NCI-H1930 (cell line): ENCODE results near the gene GUCY1A1.

ENCODE experiments used
- DNase-seq, 2 experiments: peaks; one replicate each; lab custom pipeline; 2025; lab: John Stamatoyannopoulos, UW

GUCY1A1 gene

DNA sequence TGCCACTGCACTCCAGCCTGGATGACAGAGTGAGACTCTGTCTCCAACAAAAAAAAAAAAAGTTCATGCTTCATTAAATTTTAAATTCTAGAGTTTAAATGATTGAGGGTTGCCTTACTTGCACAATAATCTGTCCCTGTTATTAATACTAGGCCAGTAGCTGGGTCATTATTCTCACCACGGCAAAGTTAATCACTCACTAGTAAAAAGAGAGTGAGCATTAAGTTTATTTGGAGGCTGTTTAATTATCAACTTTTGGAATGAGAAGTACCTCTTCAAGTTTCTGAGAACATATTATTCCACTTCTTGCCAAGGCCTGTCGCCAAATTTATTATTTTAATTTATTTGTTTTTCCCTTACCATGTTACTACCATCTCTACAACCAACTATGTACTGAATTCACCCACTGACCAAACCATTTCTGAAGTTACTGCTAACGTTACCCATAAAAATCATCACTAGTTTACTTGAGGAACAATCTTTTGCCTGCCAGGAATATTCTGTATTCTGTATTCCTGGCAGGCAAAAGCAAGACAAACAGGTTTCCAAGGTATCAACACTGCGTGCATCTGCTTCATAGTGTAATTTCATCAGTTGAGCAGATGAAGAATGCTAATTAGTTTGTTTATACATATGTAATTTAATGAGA, 26.5 kb downstream of the GUCY1A1 start:
- no peak for DNase-seq

- no peak for DNase-seq
Measured at GRCh38 chr4:155694100-155694785, 27.6 kb downstream of the GUCY1A1 start.

DNA sequence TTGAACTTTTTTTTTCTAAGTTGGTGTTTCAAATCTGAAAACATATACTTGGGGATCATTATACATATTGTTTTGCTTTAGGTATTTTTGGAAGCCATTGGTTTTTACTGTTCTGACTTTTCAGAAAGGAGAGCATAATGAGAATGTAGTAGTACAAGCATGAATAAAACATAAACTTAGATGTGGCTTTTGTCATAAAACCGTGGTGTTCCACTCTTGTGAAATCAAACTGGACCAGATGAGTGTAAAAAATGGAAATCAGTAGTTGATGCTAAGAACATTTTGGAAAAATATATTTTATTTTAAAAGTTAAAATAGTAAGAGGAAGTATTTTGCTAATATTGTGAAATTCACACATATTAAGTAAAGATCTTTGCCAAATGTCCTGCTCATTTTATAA, 29.6 kb downstream of the GUCY1A1 start:
- DNase-seq = no peak

DNA sequence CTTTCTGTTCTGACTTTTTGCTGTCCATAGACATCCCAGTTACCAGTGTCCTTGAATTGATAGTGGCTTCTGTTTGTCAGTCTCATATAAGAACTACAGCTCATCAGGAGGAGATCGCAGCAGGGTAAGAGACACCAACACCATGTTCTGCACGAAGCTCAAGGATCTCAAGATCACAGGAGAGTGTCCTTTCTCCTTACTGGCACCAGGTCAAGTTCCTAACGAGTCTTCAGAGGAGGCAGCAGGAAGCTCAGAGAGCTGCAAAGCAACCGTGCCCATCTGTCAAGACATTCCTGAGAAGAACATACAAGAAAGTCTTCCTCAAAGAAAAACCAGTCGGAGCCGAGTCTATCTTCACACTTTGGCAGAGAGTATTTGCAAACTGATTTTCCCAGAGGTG, 30.1 kb downstream of the GUCY1A1 start:
- DNase-seq = no peak

GRCh38 chr4:155701827-155702226, 35.2 kb downstream of the GUCY1A1 start:
- no peak for DNase-seq

DNA sequence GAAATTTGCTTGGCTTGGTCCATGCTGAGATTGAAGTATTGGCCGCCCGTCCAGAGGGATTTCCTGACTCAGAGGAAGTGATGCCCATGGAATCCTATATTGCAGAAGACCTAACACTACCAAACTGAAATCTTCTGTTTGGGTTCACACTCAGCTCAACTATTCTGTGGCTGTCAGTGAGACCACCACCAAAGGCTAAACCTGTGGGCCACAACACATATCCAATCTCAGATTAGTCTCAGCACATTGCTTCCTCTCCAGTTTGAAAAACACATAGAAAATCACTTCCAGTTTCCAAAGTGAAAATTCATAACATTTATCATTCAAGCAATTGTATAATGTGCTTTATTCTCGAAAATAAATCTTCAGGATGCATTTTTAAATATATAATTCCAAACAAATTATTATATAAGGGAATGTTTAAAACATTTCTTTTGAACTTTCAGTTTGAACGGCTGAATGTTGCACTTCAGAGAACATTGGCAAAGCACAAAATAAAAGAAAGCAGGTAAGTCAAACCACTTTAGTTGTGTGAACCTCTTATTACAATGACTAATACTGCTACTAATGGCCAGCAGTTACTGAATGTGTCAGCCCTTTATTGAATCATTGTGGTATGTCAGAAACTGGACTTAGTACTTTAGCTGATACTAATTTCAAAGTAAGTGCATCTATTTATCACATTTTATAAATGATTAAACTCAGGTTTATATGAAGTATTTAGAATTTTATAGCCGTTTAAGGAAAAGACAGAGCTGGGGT, 37.0 kb downstream of the GUCY1A1 start:
- DNase-seq = no peak

GRCh38 chr4:155704841-155705404, 38.3 kb downstream of the GUCY1A1 start:
- DNase-seq = no peak

- no peak for DNase-seq
Measured at GRCh38 chr4:155705664-155706063, 39.0 kb downstream of the GUCY1A1 start.

DNA sequence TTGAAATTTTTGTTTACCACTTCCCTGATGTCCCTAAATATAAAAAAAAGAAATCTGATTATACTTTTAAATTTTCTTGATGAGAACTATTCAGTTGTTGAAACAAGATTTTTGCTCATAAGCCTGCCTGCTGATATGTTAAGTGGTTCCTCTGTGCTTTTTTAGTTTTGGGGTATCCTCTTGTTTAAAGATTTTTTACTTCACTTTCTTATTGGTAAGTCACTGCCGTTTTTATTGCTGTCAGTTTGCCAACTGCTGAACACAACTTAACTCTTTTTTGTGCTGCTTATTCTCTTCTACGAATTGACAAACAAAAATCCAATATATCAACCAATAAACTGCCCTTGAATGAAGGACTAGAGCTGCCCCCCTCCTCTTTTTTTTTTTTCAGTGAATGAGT, 39.5 kb downstream of the GUCY1A1 start:
- no peak for DNase-seq

GRCh38 chr4:155707251-155707650, 40.6 kb downstream of the GUCY1A1 start:
- DNase-seq = no peak

DNA sequence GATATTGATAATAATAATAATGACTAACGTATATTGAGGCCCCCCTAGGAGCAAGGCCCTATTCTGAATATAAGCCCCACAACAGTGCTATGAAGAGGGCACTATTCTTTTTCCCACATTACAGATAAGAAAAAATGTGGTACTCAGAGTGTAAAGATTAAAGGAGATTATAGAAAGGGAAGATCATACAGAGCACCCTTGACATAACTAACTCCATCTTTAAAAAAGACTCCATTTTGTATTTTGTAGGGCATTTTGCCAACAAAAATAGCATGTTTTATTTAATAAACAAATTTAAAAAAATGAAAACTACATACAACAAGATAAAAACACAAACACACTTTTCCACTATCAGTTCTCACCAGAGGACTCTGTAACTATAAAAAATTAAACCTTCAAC, 42.1 kb downstream of the GUCY1A1 start:
- DNase-seq = no peak

- DNase-seq = no peak
Measured at GRCh38 chr4:155709918-155710317, 43.3 kb downstream of the GUCY1A1 start.

DNA sequence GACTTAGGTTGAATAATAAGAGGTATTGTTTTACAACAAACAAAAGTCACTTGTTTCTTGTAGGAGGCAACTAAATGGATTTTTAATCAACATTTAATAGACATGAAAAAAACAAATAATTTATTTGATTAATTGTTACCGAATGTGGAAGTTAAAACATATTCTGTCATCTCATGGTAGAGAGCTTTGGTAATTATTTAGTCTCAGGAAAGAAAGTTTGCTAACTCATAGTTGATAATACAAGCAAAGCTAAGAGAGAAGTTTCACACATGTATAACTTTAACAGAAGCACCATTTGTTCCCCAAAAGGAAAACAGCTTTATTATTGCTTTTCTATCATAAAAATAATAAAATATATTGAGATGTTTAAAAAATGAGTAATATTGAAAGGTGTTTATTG, 44.9 kb downstream of the GUCY1A1 start:
- no peak for DNase-seq

DNA sequence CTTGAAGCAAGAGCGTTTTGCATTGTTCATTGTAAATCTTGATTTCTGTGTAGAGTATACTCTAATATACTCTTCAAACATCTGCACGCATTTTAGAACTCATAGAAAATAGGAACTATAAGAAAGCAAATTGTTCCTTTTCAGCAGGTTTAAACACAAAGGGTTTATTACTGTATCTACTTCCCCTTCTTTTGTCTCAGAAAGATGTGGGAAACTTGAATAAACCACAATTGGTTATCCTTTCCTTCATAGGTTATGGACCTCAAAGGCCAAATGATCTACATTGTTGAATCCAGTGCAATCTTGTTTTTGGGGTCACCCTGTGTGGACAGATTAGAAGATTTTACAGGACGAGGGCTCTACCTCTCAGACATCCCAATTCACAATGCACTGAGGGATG, 46.2 kb downstream of the GUCY1A1 start:
- DNase-seq = no peak

- no peak for DNase-seq
Measured at GRCh38 chr4:155713911-155714310, 47.3 kb downstream of the GUCY1A1 start.

DNA sequence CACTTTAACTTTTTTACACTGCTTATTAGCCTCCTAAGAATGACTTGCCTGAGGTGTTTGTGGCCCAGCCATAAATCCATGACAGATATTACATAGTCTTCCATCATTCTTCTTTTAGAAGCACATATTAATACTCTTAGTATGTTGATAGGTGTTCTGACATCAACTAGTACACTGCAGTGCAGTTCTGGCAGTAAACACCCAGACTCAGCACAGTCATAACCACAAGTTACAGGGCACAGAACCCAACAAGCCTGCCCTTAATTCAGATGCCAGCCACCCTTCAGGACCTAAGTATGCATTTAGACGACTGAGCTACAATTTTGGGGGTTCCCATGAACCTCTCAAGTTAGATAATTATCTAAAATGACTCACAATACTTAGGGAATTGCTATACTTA, 55.7 kb downstream of the GUCY1A1 start:
- DNase-seq = no peak

GRCh38 chr4:155722816-155723499, 56.3 kb downstream of the GUCY1A1 start:
- DNase-seq = no peak

DNA sequence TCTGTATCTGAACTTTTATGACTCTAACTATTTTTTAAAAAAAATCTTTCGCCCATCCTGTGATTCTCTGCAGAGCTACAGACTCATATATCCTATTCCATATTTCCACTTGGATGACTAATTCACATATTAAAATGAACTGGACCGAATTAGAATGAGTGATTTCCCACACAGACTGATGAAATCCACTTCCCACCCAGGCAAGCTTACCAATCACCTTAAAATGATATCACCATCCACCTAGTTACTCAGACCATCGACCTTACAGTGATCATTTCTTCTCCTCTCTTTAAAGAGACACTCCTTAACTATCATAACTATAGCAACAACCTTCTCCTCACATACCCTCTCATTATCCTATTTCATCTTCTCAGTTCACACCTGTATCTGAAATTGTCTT, 58.1 kb downstream of the GUCY1A1 start:
- DNase-seq = no peak

GRCh38 chr4:155734065-155734464, 67.4 kb downstream of the GUCY1A1 start:
- DNase-seq = no peak

DNA sequence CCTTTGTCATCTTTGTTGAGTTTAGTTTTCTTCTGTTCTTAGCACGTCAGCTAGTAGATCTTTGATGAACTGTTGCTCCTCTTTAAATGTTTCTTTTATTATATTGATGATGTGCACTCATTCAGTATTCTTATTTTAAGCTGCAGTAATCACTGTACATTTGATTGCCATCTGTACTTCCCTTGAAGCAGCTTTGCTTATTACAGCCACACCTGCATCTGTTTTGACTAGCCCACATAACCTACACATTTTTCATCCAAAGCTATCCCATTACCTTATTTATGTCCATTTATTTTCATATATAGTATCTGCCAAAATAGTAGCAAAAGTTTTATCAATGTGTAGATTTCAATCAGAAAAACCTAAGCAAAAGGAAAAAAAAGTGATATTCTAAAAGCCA, 68.3 kb downstream of the GUCY1A1 start:
- no peak for DNase-seq

GRCh38 chr4:155735496-155735895, 68.8 kb downstream of the GUCY1A1 start:
- DNase-seq = no peak

DNA sequence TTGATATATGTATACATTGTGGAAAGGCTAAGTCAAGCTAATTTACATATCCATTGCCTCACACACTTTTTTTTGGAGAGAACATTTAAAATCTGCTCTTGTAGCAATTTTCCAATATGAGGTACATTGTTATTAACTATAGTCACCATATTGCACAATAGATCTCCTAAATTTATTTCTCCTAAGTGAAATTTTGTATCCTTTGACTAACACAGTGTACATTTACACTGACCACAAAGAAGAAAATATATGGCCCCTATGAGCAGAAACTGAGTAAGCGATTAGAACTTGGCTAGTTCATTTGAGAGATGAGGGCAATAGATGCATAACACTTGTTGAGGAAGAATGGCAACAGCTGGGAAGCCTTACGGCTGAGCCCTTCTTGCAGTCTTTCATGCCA, 71.9 kb downstream of the GUCY1A1 start:
- no peak for DNase-seq
